Measurements from ENCODE around the gene GDA.
"Not testable (repeated sequence)": the region's sequence is repeated elsewhere in the genome, so short reads cannot be mapped to it uniquely, and the experiment has no call there.

Gene GDA

GRCh38 chr9:72256931-72257330, 107.7 kb downstream of the GDA start:
- no peak overlapping the region for H3K4me3 ChIP-seq (ENCODE audit: low read length)
- no peak overlapping the region for H3K27ac ChIP-seq (ENCODE audit: low read depth, low read length)
- no peak overlapping the region for H3K9ac ChIP-seq (ENCODE audit: low read depth, low read length)
- H3K4me1 ChIP-seq (ENCODE audit: insufficient read depth, low read length): no peaks in the 10 kb centered on the region
- H3K27me3 ChIP-seq (ENCODE audit: insufficient read depth, low read length): no peaks in the 10 kb centered on the region
- H3K9me3 ChIP-seq (ENCODE audit: insufficient read depth, low read depth, low read length): peaks cover 7% of the 10 kb centered on the region; the same call in 1 of the 2 replicates
- no peaks in the 10 kb centered on the region for H3K36me3 ChIP-seq (ENCODE audit: insufficient read depth, low read length)
- WGBS: 94% methylated on average over 6 of the region's 6 CpGs

DNA sequence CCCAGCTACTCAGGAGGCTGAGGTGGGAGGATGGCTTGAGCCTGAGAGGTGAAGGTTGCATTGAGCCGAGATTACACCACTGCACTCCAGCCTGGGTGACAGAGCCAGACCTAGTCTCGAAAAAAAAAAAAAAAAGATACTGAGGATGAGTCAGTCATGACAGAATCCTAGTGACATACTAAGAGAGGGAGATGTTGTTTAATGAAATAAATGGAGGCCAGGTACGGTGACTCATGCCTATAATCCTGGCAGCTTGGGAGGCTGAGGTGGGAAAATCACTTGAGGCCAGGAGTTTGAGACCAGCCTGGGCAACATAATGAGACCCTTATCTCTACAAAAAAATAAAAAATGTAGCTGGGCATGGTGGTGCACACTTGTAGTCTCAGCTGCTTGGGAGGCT, 108.6 kb downstream of the GDA start:
- WGBS: 97% methylated on average over 3 of the region's 3 CpGs
- Histone ChIP-seq H3K4me3 (ENCODE audit: low read length) (no peak overlapping the region), H3K36me3 (ENCODE audit: insufficient read depth, low read length) (no peaks in the 10 kb centered on the region), H3K27me3 (ENCODE audit: insufficient read depth, low read length) (no peaks in the 10 kb centered on the region), H3K9ac (ENCODE audit: low read depth, low read length) (no peak overlapping the region), H3K27ac (ENCODE audit: low read depth, low read length) (no peak overlapping the region), H3K9me3 (ENCODE audit: insufficient read depth, low read depth, low read length) (peaks cover 7% of the 10 kb centered on the region; the same call in 1 of the 2 replicates), H3K4me1 (ENCODE audit: insufficient read depth, low read length) (no peaks in the 10 kb centered on the region)

DNA sequence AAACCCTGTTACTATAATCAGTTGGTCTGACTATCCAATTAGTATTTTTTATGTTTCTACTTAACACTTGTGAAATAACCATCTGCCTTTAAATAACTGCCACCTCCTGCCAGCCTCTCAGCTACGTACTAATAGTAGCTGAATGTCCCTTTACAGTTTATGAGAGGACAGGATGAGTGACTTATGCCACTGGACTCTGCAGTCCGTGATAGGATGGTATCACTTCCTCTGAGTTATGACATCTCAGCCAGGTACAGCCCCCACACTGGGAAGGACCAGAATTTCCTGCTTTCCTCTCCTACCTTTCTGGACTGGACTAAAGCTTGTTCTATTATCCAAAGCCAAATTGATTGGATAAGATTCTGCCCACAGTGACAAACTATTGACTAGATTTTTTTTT, 112.8 kb downstream of the GDA start:
- 90% methylated on average over 2 of the region's 2 CpGs for WGBS
- H3K4me1 ChIP-seq (ENCODE audit: insufficient read depth, low read length): no peaks in the 10 kb centered on the region
- no peak overlapping the region for H3K27ac ChIP-seq (ENCODE audit: low read depth, low read length)
- H3K9me3 ChIP-seq (ENCODE audit: insufficient read depth, low read depth, low read length): no peaks in the 10 kb centered on the region
- no peaks in the 10 kb centered on the region for H3K36me3 ChIP-seq (ENCODE audit: insufficient read depth, low read length)
- H3K9ac ChIP-seq (ENCODE audit: low read depth, low read length): no peak overlapping the region
- H3K27me3 ChIP-seq (ENCODE audit: insufficient read depth, low read length): no peaks in the 10 kb centered on the region
- H3K4me3 ChIP-seq (ENCODE audit: low read length): no peak overlapping the region

DNA sequence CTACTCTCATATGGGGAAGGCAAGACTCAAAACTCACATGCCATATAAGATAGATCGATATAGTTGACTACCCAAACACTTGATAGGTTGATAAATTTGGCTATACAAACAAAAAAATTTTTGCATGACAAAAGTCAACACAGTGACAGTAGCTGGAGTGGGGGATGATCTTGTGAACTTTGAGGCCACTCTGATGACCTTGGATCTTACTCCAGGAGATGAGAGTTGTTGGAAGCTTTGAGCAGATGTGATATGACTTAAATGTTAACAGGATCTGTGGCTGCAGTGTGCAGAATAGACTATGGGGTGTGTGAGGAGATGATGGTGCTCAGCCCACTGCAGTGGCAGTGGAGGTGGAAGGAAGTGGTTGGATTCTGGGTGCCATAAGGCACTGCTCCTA, 114.3 kb downstream of the GDA start:
- no peaks in the 10 kb centered on the region for H3K4me1 ChIP-seq (ENCODE audit: insufficient read depth, low read length)
- WGBS: no CpG with 5 or more reads among the region's 1 CpG

DNA sequence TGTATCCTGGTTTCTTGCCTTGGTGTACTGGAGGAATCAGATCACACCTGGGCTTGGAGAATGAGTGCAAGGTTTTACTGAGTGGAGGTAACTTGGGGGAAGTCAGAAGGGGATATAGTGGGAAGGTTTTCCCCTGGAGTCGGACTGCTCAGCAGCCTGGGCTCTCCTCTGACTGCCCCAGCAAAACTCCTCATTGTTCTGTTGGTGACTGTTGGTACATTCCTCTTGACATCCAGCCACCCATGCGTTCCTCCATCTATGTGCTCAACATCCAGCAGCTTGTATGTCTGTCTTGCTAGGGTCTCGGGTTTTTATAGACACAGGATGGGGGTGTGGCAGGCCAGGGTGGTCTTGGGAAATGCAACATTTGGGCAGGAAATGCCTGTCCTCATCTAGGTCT, 119.7 kb downstream of the GDA start:
- Histone ChIP-seq H3K27me3 (ENCODE audit: insufficient read depth, low read length) (no peaks in the 10 kb centered on the region), H3K9ac (ENCODE audit: low read depth, low read length) (no peak overlapping the region), H3K36me3 (ENCODE audit: insufficient read depth, low read length) (no peaks in the 10 kb centered on the region), H3K27ac (ENCODE audit: low read depth, low read length) (no peak overlapping the region), H3K9me3 (ENCODE audit: insufficient read depth, low read depth, low read length) (no peaks in the 10 kb centered on the region), H3K4me1 (ENCODE audit: insufficient read depth, low read length) (no peaks in the 10 kb centered on the region), H3K4me3 (ENCODE audit: low read length) (no peak overlapping the region)
- WGBS: 83% methylated on average over 3 of the region's 3 CpGs

More for the DNA sequence above, 114.3 kb downstream of the GDA start:
- H3K9ac ChIP-seq (ENCODE audit: low read depth, low read length): no peak overlapping the region
- H3K27ac ChIP-seq (ENCODE audit: low read depth, low read length): no peak overlapping the region
- H3K9me3 ChIP-seq (ENCODE audit: insufficient read depth, low read depth, low read length): no peaks in the 10 kb centered on the region
- no peaks in the 10 kb centered on the region for H3K36me3 ChIP-seq (ENCODE audit: insufficient read depth, low read length)
- H3K27me3 ChIP-seq (ENCODE audit: insufficient read depth, low read length): no peaks in the 10 kb centered on the region
- no peak overlapping the region for H3K4me3 ChIP-seq (ENCODE audit: low read length)

GRCh38 chr9:72270359-72270758, 121.1 kb downstream of the GDA start:
- H3K9me3 ChIP-seq (ENCODE audit: insufficient read depth, low read depth, low read length); H3K27ac ChIP-seq (ENCODE audit: low read depth, low read length); H3K4me3 ChIP-seq (ENCODE audit: low read length); H3K4me1 ChIP-seq (ENCODE audit: insufficient read depth, low read length); H3K36me3 ChIP-seq (ENCODE audit: insufficient read depth, low read length); H3K27me3 ChIP-seq (ENCODE audit: insufficient read depth, low read length); H3K9ac ChIP-seq (ENCODE audit: low read depth, low read length): not testable (repeated sequence)
- WGBS: 91% methylated on average over 3 of the region's 3 CpGs

DNA sequence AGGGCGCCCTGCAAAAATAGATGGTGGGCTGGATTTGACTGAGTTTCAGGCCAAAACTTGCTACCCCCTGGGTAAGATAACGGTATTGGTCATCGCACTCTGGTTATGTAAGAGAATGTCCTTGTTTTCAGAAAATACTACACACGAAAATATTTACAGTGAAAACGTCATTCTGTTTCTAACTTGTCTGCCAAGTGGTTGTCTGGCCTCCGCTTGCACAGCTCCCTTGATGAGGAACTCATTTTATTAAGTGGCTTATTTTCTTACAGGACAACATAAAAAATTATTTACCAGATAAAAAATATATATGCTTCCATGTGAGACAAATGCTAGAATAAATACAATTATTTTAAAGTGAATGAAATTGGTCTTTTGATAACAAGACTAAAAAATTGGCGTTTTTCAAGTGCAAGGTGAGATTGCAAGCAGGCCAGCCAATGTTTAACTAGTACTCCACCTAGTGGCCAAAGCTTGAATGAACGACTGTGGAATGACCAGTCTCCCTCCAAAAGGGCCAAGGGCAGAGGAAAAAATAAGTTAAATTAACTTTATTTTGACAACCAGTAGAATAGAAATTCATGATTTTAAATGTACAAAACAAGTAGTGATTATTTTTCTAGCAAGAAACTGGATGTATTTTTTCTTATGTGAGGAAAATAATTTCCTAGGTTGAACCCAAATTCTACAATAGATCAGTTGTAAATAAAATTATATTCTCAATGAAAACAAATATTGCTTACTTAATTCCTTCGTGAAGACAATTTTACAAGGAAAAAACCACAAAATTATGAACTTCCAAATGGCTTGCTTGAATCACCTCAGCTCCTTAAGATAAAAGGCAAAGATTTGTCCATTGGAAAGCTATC, 122.6 kb downstream of the GDA start:
- no peaks in the 10 kb centered on the region for H3K27me3 ChIP-seq (ENCODE audit: insufficient read depth, low read length)
- no peak overlapping the region for H3K27ac ChIP-seq (ENCODE audit: low read depth, low read length)
- no peaks in the 10 kb centered on the region for H3K4me1 ChIP-seq (ENCODE audit: insufficient read depth, low read length)
- H3K9me3 ChIP-seq (ENCODE audit: insufficient read depth, low read depth, low read length): no peaks in the 10 kb centered on the region
- 63% methylated on average over 9 of the region's 9 CpGs for WGBS
- no peak overlapping the region for H3K4me3 ChIP-seq (ENCODE audit: low read length)
- no peak overlapping the region for H3K9ac ChIP-seq (ENCODE audit: low read depth, low read length)
- no peaks in the 10 kb centered on the region for H3K36me3 ChIP-seq (ENCODE audit: insufficient read depth, low read length)

DNA sequence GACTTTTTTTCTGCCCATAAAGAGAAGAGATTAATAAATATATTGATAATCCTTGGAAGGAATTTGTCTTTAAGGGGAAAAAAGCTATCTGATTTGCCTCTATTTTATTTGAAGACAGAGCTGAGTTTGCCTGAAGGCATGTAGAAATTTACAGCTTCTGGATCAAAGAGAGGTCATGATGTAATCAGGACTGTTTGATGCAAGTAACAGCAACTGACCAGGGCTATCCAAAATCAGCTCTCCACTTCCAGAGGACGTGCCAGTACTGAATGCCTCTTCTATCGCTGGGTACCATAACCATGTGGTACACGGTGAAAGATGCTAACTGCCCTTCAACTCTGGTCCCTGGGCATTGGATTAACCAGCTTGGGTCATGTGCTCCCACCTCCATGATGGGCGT, 125.2 kb downstream of the GDA start:
- 86% methylated on average over 4 of the region's 4 CpGs for WGBS
- H3K27ac ChIP-seq (ENCODE audit: low read depth, low read length): no peak overlapping the region
- no peak overlapping the region for H3K9ac ChIP-seq (ENCODE audit: low read depth, low read length)
- no peaks in the 10 kb centered on the region for H3K9me3 ChIP-seq (ENCODE audit: insufficient read depth, low read depth, low read length)
- no peaks in the 10 kb centered on the region for H3K36me3 ChIP-seq (ENCODE audit: insufficient read depth, low read length)
- H3K4me3 ChIP-seq (ENCODE audit: low read length): no peak overlapping the region
- H3K27me3 ChIP-seq (ENCODE audit: insufficient read depth, low read length): no peaks in the 10 kb centered on the region
- H3K4me1 ChIP-seq (ENCODE audit: insufficient read depth, low read length): no peaks in the 10 kb centered on the region

DNA sequence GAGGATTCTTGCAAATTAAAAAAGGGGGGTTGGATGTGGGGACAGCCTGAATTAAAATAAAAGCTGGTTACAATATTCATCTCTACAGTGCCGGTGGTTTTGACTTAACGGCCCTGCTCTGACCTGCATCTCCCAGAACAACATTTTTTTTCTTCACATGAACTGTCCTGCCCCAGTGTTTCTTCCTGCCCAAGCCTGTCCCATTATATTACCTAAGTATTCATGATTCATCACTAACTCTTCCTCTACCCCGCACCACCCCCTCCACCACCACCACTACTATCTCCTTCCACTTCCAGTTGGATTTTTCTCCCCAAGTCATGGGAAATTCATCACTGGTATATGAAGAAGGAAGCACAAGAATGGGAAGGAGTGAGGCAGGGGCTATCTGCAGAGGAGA, 125.7 kb downstream of the GDA start:
- no peaks in the 10 kb centered on the region for H3K27me3 ChIP-seq (ENCODE audit: insufficient read depth, low read length)
- H3K36me3 ChIP-seq (ENCODE audit: insufficient read depth, low read length): no peaks in the 10 kb centered on the region
- 95% methylated on average over 3 of the region's 3 CpGs for WGBS
- H3K9me3 ChIP-seq (ENCODE audit: insufficient read depth, low read depth, low read length): no peaks in the 10 kb centered on the region
- no peaks in the 10 kb centered on the region for H3K4me1 ChIP-seq (ENCODE audit: insufficient read depth, low read length)
- no peak overlapping the region for H3K4me3 ChIP-seq (ENCODE audit: low read length)
- no peak overlapping the region for H3K9ac ChIP-seq (ENCODE audit: low read depth, low read length)
- no peak overlapping the region for H3K27ac ChIP-seq (ENCODE audit: low read depth, low read length)

DNA sequence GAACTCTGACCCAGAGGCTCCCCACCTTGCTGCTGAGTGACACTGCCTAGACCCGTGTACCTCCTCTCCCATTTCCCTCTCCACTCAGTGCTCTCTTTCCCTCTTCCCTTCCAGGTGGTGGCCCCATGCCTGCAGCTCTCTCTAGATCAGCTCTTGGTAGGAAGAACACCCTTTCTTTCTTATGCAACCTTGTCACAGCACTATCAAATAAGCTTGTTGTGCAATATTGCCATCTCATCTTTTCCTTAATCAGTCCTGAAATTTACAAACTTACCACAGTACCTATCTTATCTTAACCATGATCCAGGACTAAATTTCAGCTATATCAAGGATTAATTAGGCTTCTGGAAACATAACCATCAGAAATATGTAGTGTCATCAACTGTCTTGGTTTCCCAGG, 127.2 kb downstream of the GDA start:
- H3K9me3 ChIP-seq (ENCODE audit: insufficient read depth, low read depth, low read length): no peaks in the 10 kb centered on the region
- 88% methylated on average over 1 of the region's 1 CpG for WGBS
- H3K4me3 ChIP-seq (ENCODE audit: low read length): no peak overlapping the region
- H3K27ac ChIP-seq (ENCODE audit: low read depth, low read length): no peak overlapping the region
- no peaks in the 10 kb centered on the region for H3K36me3 ChIP-seq (ENCODE audit: insufficient read depth, low read length)
- no peaks in the 10 kb centered on the region for H3K4me1 ChIP-seq (ENCODE audit: insufficient read depth, low read length)
- H3K27me3 ChIP-seq (ENCODE audit: insufficient read depth, low read length): no peaks in the 10 kb centered on the region
- H3K9ac ChIP-seq (ENCODE audit: low read depth, low read length): no peak overlapping the region

DNA sequence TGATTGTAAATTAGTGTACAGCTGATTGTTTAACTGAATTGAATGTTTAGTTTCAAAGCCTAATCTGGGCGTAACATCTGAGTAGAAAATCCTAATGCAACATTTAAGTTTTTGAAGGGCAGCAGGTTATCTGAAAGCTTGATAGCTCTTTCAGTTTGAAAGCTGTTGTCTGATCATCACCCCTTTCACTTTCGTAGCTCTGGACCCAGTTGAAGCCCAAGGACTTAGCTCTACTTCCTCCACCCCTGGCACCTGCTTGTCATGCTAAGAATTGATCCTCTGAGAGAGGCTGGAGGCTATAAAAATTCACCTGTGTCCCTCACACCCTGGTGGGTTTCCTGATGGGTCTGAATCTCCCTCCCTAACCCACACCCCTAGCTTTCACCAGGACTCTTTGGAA, 129.7 kb downstream of the GDA start:
- WGBS: 97% methylated on average over 2 of the region's 2 CpGs
- Histone ChIP-seq H3K27ac (ENCODE audit: low read depth, low read length) (no peak overlapping the region), H3K36me3 (ENCODE audit: insufficient read depth, low read length) (no peaks in the 10 kb centered on the region)

More for the DNA sequence above, 129.7 kb downstream of the GDA start:
- Histone ChIP-seq H3K4me1 (ENCODE audit: insufficient read depth, low read length) (no peaks in the 10 kb centered on the region), H3K9ac (ENCODE audit: low read depth, low read length) (no peak overlapping the region), H3K27me3 (ENCODE audit: insufficient read depth, low read length) (no peaks in the 10 kb centered on the region), H3K4me3 (ENCODE audit: low read length) (no peak overlapping the region), H3K9me3 (ENCODE audit: insufficient read depth, low read depth, low read length) (no peaks in the 10 kb centered on the region)
